ENCODE results near the gene INPP5F. TPM values are rescaled to one million over a fixed set of nuclear protein-coding genes. Genes with fewer than 3 reads are reported as not detected.

INPP5F gene
- total RNA-seq, 6 experiments from 2014 or later = 8.7 to 12.8 (median 12.5) TPM

DNA sequence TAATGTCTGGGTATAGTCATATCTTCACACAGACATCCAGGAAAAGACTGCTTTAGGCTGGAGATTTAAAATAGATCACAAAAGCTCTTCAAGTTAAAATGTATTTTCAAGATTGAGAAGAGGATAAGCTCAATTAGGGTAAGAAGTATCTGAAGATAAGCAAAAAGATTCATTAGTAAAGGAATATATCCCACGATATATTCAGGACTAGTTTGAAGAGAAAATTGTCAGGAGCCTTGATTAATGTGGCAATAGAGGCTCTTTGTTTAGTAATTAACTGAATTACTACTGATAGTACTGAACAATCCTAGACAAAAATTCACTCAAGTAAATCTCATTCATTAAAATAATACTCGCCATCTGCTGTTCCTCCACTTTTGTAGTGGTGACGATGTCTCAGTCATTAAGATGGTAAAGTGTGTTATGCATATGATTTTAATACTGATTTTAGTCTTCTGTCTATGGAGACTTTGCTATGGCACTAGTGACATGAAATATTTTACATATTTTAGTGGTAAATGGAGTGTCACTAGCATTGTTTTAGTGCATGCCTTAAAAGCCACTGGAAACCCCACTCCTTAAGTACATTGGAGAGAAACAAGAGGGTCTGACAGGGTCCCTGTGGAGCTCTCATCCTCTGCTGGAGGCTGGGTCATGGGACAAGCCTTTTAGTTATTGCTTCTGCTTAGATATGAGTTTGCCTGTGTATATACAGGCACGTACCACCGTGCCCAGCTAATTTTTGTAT is 32.8 kb downstream of the INPP5F start:
- no peak for DNase-seq
- peaks cover 78% of the 10 kb centered on the region for H3K4me1 Mint-ChIP-seq (ENCODE audit: low read depth)
- H3K4me3 Mint-ChIP-seq = no peak overlapping the region
- peak overlapping the region; percentile 34 for H3K27ac Mint-ChIP-seq
- H3K27me3 Mint-ChIP-seq (ENCODE audit: insufficient read depth) = no peaks in the 10 kb centered on the region; the same call in none of the 2 replicates
- H3K9me3 Mint-ChIP-seq = no peaks in the 10 kb centered on the region
- peaks cover 5% of the 10 kb centered on the region for H3K36me3 Mint-ChIP-seq (ENCODE audit: low read depth)
- TF ChIP-seq, protein P1, sequence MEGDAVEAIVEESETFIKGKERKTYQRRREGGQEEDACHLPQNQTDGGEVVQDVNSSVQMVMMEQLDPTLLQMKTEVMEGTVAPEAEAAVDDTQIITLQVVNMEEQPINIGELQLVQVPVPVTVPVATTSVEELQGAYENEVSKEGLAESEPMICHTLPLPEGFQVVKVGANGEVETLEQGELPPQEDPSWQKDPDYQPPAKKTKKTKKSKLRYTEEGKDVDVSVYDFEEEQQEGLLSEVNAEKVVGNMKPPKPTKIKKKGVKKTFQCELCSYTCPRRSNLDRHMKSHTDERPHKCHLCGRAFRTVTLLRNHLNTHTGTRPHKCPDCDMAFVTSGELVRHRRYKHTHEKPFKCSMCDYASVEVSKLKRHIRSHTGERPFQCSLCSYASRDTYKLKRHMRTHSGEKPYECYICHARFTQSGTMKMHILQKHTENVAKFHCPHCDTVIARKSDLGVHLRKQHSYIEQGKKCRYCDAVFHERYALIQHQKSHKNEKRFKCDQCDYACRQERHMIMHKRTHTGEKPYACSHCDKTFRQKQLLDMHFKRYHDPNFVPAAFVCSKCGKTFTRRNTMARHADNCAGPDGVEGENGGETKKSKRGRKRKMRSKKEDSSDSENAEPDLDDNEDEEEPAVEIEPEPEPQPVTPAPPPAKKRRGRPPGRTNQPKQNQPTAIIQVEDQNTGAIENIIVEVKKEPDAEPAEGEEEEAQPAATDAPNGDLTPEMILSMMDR (IDR thresholded peaks at IDR 0.05) = no peak

DNA sequence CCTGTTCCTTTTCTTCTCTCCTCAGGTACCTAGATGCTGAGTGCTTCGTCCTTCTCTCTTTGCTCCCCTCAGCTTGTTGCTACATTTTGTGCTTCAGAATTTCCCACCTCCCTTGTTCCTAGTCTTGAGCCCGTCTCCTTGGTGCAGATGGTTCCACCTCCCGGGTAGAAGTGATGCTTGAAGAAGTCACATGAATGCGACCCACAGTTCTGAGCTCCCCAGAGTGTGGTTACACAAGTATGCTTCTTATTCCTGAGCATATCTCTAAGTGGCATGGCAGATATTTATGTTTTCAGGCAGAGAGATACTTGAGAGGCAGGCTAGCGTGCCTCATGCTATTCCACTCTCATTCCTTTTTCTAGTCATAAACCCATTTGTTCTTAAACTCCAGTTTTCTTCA is 34.0 kb downstream of the INPP5F start:
- no peaks in the 10 kb centered on the region; the same call in none of the 2 replicates for H3K27me3 Mint-ChIP-seq (ENCODE audit: insufficient read depth)
- H3K4me3 Mint-ChIP-seq = peak overlapping the region; percentile 4; the same call in 1 of the 2 replicates
- H3K9me3 Mint-ChIP-seq = no peaks in the 10 kb centered on the region
- peaks cover 73% of the 10 kb centered on the region for H3K4me1 Mint-ChIP-seq (ENCODE audit: low read depth)
- peak; percentile 11 for DNase-seq
- TF ChIP-seq, protein P1 (IDR thresholded peaks at IDR 0.05) = no peak
- H3K27ac Mint-ChIP-seq = peak overlapping the region; percentile 65
- H3K36me3 Mint-ChIP-seq (ENCODE audit: low read depth) = peaks cover 5% of the 10 kb centered on the region

DNA sequence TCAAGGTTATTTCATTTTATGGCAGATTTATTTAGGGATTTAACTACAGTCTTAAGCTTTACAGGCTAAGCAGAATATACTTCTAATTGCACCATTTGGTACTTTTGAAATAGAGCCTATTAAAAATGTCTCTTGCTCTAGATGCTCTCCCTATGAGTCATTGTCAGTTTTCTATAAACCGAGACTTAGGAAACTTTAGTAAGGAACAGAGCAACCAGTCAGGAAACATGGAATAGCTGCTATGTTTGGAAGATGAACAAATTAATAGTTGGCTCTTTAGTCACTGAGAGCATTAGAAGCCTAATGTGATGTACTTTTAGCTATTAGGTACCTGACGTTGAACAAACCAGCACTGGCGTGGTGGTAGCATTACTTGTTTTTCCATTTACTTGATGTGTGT is 35.3 kb downstream of the INPP5F start:
- no peaks in the 10 kb centered on the region for H3K9me3 Mint-ChIP-seq
- H3K4me1 Mint-ChIP-seq (ENCODE audit: low read depth) = peaks cover 66% of the 10 kb centered on the region
- DNase-seq = peak; percentile 88

DNA sequence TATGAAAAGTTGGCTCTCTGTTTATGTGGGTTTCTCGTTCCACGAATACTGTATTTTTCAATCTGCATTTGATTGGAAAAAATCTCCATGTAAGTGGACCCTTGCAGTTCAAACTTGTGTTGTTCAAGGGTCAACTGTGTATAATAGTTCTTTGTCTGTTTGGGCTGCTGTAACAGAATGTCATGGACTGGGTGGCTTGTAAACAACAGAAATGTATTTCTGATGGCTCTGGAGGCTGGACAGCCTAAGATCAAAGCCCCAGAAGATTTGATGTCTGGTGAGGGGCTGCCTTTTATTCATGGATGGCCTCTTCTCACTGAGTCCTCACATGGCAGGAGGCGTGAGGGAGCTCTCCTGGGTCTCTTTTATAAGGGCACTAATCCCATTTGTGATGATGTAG is 36.2 kb downstream of the INPP5F start:
- H3K4me1 Mint-ChIP-seq (ENCODE audit: low read depth) = peaks cover 75% of the 10 kb centered on the region
- TF ChIP-seq, protein P1 (IDR thresholded peaks at IDR 0.05) = no peak
- H3K4me3 Mint-ChIP-seq = no peak overlapping the region; the same call in 1 of the 2 replicates
- no peaks in the 10 kb centered on the region; the same call in 1 of the 2 replicates for H3K27me3 Mint-ChIP-seq (ENCODE audit: insufficient read depth)
- H3K9me3 Mint-ChIP-seq = no peaks in the 10 kb centered on the region
- no peak for DNase-seq
- H3K36me3 Mint-ChIP-seq (ENCODE audit: low read depth) = peaks cover 5% of the 10 kb centered on the region
- peak overlapping the region; percentile 59 for H3K27ac Mint-ChIP-seq

More for the DNA sequence above, 35.3 kb downstream of the INPP5F start:
- Mint-ChIP-seq H3K4me3 (peak overlapping the region; percentile 82), H3K36me3 (ENCODE audit: low read depth) (peaks cover 5% of the 10 kb centered on the region), H3K27me3 (ENCODE audit: insufficient read depth) (no peaks in the 10 kb centered on the region; the same call in 1 of the 2 replicates), H3K27ac (peak overlapping the region; percentile 82)
- TF ChIP-seq, protein P1 (IDR thresholded peaks at IDR 0.05) = no peak

DNA sequence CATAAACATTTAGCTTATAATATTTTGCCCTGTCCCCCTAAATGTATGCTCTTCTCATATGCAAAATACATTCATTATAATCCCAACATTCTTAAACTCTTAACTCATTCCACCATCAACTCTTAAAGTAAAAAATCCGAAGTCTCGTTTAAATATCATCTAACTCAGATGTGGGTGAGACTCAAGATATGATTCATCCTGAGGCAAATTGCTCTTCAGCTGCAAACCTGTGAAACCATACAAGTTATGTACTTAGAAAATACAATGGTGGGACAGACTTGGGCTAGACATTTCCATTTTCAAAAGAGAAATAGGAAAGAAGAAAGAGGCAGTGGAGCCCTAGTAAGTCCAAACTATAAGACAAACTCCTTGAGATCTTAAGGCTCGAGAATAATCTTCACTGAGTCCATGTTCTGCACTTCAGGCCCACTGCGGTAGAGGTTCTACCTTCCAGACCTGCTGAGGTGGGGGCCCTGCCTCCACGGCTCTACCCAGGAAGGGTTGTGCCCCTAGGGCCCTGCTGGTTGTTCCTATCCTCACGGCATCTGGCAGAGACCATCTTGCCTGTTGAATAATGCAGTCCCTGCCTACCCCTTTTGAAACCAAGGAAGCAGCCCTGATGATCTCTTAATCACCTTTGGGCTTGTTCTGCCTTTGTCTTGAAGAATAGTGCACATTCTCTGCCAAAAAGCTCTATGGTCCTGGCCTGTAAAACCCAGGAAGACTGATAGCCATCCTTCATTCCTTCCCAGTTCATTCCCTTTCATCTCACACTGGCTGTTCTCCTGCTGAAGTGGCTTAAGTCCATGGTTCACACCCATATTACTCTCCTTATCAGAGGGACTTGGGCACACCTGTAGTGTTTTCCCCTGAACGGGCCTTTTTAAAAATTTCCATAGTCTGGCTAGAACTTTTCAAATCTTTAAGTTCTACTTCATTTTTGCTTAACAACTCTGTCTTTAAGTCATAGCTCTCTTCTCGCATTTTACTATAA is 37.3 kb downstream of the INPP5F start:
- Mint-ChIP-seq H3K27me3 (ENCODE audit: insufficient read depth) (no peaks in the 10 kb centered on the region), H3K4me1 (ENCODE audit: low read depth) (peaks cover 82% of the 10 kb centered on the region), H3K27ac (peak overlapping the region; percentile 5; the same call in 1 of the 2 replicates), H3K9me3 (no peaks in the 10 kb centered on the region), H3K4me3 (peak overlapping the region; percentile 12; the same call in 1 of the 2 replicates), H3K36me3 (ENCODE audit: low read depth) (peaks cover 5% of the 10 kb centered on the region)
- DNase-seq = peak; percentile 25
- TF ChIP-seq, protein P1 (IDR thresholded peaks at IDR 0.05) = no peak

Data from HFFc6 (cell line).